Measurements from ENCODE around the gene GPR158. TPM values are rescaled to one million over a fixed set of nuclear protein-coding genes. Genes with fewer than 3 reads are reported as not detected.

Gene GPR158
- polyA plus RNA-seq, 4 donors: 0.27 to 0.35 (median 0.29) TPM

DNA sequence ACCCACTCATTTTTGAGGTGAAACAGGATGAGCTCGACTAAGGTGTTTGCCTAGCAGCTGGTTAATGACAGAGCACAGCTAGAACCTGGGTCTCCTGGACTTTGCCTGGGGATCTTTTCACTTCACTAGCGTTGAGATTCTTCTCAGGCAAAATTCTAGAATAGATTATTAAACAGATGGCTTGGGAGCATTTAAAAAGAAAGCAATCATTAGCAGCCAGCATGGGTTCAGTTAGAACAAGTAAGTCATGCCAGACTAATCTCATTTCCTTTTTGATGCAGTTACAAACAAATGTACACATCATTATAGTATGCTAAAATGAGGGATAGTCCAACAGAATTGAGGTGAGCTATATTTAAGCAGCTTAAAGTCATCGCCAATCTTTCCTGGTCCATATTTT is 467.9 kb downstream of the GPR158 start:
- DNase-seq (ENCODE audit: low read depth in 4 of 4, low spot score in 2 of 4): no peak

DNA sequence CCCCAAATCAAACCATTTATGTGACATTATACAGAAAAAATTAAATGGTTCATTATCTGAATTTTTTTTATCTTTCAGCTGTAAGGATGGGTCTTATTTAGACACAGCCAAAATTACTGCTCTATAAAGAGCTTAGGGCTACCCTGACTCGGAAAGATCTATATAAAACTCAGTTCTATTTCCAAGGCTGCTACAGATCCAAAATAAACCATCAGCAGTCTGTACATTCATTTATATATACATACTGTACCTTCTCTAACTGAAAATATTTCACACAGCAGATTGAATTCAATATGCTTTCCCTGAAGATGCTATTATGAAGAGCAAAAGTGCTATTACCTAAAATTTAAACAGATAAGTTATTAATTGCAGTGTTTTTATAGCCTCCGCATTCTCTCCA is 471.6 kb downstream of the GPR158 start:
- DNase-seq (ENCODE audit: low read depth in 4 of 4, low spot score in 2 of 4): no peak

DNA sequence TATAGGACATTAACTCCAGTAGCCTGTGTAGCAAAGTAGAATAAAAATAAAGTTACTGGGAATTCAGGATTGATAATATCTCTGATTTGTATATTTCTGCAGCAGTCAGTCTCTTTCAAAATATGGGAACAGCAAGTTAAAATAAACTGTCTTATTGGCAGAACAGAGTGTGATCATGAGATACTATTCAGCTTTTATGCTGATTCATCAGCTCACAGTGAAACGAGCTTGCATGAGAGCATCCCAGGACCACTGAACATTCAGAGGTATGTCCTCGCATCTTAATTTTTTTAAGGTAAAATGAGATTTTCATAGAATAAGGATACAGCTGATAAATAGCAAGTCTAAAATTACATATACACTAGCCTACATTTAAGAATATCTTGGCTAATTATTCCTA is 476.7 kb downstream of the GPR158 start:
- DNase-seq (ENCODE audit: low read depth in 4 of 4, low spot score in 2 of 4): no peak

Other genes starting within 250 kb of the GPR158 start
- 10 to 100 TPM; 36.5 to 49.2 (median 44.0) TPM for gene PRTFDC1, start 222.4 kb upstream of the GPR158 start, polyA plus RNA-seq (ENCODE audit: insufficient read length in 4 of 4)
- gene ENKUR, start 158.8 kb upstream of the GPR158 start, polyA plus RNA-seq (ENCODE audit: insufficient read length in 4 of 4): 1 to 10 TPM; 3.5 to 5.0 (median 4.5) TPM
- 10 to 100 TPM; 13.8 to 16.8 (median 15.4) TPM for gene THNSL1, start 158.4 kb upstream of the GPR158 start, polyA plus RNA-seq (ENCODE audit: insufficient read length in 4 of 4)